Measurements from ENCODE around the gene HES3. TPM values are rescaled to one million over a fixed set of nuclear protein-coding genes. Genes with fewer than 3 reads are reported as not detected.

Gene HES3
- total and polyA plus RNA-seq, 2 of the 4 experiments (the other 2 are of a cell fraction): not detected

GRCh38 chr1:6281511-6282402, 37.8 kb downstream of the HES3 start:
- H2BK120ac ChIP-seq (ENCODE audit: low read depth, low read length): no peak overlapping the region
- no peak overlapping the region for H3K4ac ChIP-seq (ENCODE audit: low read depth, low read length)
- H4K20me1 ChIP-seq (ENCODE audit: insufficient read depth, low read length): no peaks in the 10 kb centered on the region
- H4K5ac ChIP-seq (ENCODE audit: low read depth, low read length): no peak overlapping the region
- H3K18ac ChIP-seq (ENCODE audit: low read depth, low read length): no peak overlapping the region
- H3K9me3 ChIP-seq (ENCODE audit: control insufficient read depth, insufficient read depth, low read length): no peaks in the 10 kb centered on the region
- peaks cover 4% of the 10 kb centered on the region for H3K4me1 ChIP-seq (ENCODE audit: control insufficient read depth, insufficient read depth, low read length)
- H3K56ac ChIP-seq (ENCODE audit: extremely low read depth, insufficient read depth, low read length): no peak overlapping the region
- H3K14ac ChIP-seq (replicated peaks; ENCODE audit: low read depth, low read length): no peak overlapping the region
- no peak overlapping the region for H3K27ac ChIP-seq (ENCODE audit: insufficient read depth, low read length)
- H2BK15ac ChIP-seq (ENCODE audit: low read depth, low read length): no peak overlapping the region
- H4K91ac ChIP-seq (ENCODE audit: insufficient read depth, low read depth, low read length): no peak overlapping the region
- H3K9ac ChIP-seq (ENCODE audit: low read depth, low read length): no peak overlapping the region
- intact Hi-C loops (cut with micrococcal nuclease) (no loop called here), dilution Hi-C loops (cut with HindIII; ENCODE audit: low sequenced_read_pairs, unreplicated experiment) (no loop called here), in situ Hi-C loops (cut with MboI; ENCODE audit: low sequenced_read_pairs) (no loop called here)
- H2BK20ac ChIP-seq (ENCODE audit: low read depth, low read length): no peak overlapping the region
- peaks cover 0 to 5% of the 10 kb centered on the region in 2 experiments; a peak in 1 of 4 replicates for H3K79me1 ChIP-seq (ENCODE audit: low read depth in 1 of 2, low read length in 2 of 2)
- POLR2A ChIA-PET (ENCODE audit: unreplicated experiment): no interaction called here
- 93% methylated on average over 14 of the region's 19 CpGs; no CpG with 5 or more reads in 1 of the 2 experiments for WGBS, 2 experiments (ENCODE audit: extremely low coverage in 2 of 2, insufficient read length in 1 of 2)
- H3K4me2 ChIP-seq (ENCODE audit: low read depth, low read length): no peak overlapping the region
- peak overlapping the region; percentile 61 for H2AK9ac ChIP-seq (replicated peaks; ENCODE audit: low read depth, low read length, poor library complexity)
- DNase-seq (no peak), ATAC-seq (ENCODE audit: low read depth) (0 out of 2 replicates have a peak, but pooled peaks have one; percentile 21)
- no peak overlapping the region for H2AK5ac ChIP-seq (ENCODE audit: low read depth, low read length)
- no peaks in the 10 kb centered on the region for H3K27me3 ChIP-seq (ENCODE audit: control insufficient read depth, insufficient read depth, low read length)
- H3K23ac ChIP-seq (ENCODE audit: low read depth, low read length): no peak overlapping the region
- H3K36me3 ChIP-seq (ENCODE audit: control insufficient read depth, insufficient read depth, low read length): no peaks in the 10 kb centered on the region
- H4K8ac ChIP-seq (ENCODE audit: low read depth in 2 of 2, low read length in 2 of 2): no peak overlapping the region
- CTCF ChIA-PET: interaction anchor here (0.7 kb wide), 1 partner anchor 10 kb away, joined by 3 read pairs; no protein-coding TSS in a partner anchor
- no peak for TF ChIP-seq FOS (IDR thresholded peaks at IDR 0.05; ENCODE audit: low read depth, low read length)
- no peak for TF ChIP-seq CHD1 (IDR thresholded peaks at IDR 0.05; ENCODE audit: low read depth, low read length)
- no peak for TF ChIP-seq ELK1 (IDR thresholded peaks at IDR 0.05; ENCODE audit: borderline replicate concordance, low read depth, low read length)
- no peak for TF ChIP-seq RAD21 (IDR thresholded peaks at IDR 0.05; ENCODE audit: low read length)
- no peak for TF ChIP-seq RFX5 (IDR thresholded peaks at IDR 0.05; ENCODE audit: low read depth, low read length)
- BruUV-seq (replicated peaks): no TSS peak
- no peak overlapping the region for H3K4me3 ChIP-seq (ENCODE audit: insufficient read depth, low read depth, low read length)
- H3K9me1 ChIP-seq (ENCODE audit: insufficient read depth, low read length): 0 out of 2 replicates have a peak, but pooled peaks cover under 1% of the 10 kb centered on the region
- no peak overlapping the region for H2BK5ac ChIP-seq (ENCODE audit: low read depth, low read length, poor library complexity, severe bottlenecking)
- H2AFZ ChIP-seq (replicated peaks; ENCODE audit: low read length, poor library complexity): peak overlapping the region; percentile 51

Measured in IMR-90 (cell line).